Measurements from ENCODE around the gene SFXN5.
A peak's percentile ranks its signal among the peaks of the same experiment; 100 is the strongest.

Gene SFXN5

DNA sequence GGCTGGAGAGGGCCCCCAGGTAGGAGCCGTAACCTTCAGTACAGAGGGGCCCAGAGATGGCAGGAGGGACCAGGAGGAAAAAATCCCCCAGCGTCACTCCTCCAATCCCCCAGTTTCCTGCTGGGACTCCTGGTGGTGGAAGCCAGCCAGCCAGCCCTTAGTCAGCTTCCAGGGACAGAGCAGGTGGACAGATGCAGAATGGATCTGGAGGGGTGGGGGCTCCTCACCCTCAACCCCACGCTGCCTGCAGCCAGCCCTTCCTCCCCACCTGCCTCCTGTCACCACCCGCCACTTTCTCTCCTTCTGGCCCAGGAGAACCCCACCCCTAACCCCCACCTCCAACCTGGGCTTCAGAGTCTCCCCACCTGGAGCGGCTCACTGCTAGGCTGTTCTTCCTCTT, 133.1 kb downstream of the SFXN5 start:
- ChIA-PET CTCF (interaction anchor here (1.2 to 8.6 kb wide), 2 partner anchors 35 to 45 kb away, joined by 4 to 85 read pairs; no protein-coding TSS in a partner anchor), POLR2A (no interaction called here)
- no peak overlapping the region for H3K27ac ChIP-seq (ENCODE audit: extremely low read depth, low read depth, low read length)

DNA sequence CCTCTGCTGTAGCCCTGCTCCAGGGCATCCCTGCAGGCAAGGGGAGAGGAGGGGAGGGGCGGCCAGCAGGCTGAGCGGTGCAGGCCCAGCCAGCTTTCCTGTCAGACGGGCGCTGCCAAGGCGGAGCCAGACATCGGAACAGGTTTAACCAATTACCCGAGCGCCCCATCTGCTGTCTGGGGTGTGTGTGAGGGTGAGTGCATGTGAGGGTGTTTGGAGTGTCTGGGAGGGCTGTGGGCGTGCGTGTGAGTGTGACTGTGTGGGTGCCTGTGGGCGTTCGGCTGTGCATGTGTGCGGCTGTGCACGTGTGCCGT, 134.2 kb downstream of the SFXN5 start:
- TF ChIP-seq EGR2 (tag by site-specific recombination; IDR thresholded peaks at IDR 0.05; ENCODE audit: low read depth) (peak; percentile 89), ZNF248 (tag by site-specific recombination; IDR thresholded peaks at IDR 0.05) (no peak), ZNF501 (tag by site-specific recombination; IDR thresholded peaks at IDR 0.05) (no peak), ZFHX2 (tag by site-specific recombination; conservative IDR thresholded peaks at IDR 0.05) (peak; percentile 91), ZNF140 (tag by site-specific recombination; IDR thresholded peaks at IDR 0.05) (no peak)
- TF ChIP-seq, protein P1, sequence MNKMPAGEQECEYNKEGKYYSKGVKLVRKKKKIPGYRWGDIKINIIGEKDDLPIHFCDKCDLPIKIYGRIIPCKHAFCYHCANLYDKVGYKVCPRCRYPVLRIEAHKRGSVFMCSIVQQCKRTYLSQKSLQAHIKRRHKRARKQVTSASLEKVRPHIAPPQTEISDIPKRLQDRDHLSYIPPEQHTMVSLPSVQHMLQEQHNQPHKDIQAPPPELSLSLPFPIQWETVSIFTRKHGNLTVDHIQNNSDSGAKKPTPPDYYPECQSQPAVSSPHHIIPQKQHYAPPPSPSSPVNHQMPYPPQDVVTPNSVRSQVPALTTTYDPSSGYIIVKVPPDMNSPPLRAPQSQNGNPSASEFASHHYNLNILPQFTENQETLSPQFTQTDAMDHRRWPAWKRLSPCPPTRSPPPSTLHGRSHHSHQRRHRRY (tag by site-specific recombination; IDR thresholded peaks at IDR 0.05): no peak
- TF ChIP-seq, protein P2, sequence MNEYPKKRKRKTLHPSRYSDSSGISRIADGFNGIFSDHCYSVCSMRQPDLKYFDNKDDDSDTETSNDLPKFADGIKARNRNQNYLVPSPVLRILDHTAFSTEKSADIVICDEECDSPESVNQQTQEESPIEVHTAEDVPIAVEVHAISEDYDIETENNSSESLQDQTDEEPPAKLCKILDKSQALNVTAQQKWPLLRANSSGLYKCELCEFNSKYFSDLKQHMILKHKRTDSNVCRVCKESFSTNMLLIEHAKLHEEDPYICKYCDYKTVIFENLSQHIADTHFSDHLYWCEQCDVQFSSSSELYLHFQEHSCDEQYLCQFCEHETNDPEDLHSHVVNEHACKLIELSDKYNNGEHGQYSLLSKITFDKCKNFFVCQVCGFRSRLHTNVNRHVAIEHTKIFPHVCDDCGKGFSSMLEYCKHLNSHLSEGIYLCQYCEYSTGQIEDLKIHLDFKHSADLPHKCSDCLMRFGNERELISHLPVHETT (tag by site-specific recombination; IDR thresholded peaks at IDR 0.05): no peak
- TF ChIP-seq, protein P3, sequence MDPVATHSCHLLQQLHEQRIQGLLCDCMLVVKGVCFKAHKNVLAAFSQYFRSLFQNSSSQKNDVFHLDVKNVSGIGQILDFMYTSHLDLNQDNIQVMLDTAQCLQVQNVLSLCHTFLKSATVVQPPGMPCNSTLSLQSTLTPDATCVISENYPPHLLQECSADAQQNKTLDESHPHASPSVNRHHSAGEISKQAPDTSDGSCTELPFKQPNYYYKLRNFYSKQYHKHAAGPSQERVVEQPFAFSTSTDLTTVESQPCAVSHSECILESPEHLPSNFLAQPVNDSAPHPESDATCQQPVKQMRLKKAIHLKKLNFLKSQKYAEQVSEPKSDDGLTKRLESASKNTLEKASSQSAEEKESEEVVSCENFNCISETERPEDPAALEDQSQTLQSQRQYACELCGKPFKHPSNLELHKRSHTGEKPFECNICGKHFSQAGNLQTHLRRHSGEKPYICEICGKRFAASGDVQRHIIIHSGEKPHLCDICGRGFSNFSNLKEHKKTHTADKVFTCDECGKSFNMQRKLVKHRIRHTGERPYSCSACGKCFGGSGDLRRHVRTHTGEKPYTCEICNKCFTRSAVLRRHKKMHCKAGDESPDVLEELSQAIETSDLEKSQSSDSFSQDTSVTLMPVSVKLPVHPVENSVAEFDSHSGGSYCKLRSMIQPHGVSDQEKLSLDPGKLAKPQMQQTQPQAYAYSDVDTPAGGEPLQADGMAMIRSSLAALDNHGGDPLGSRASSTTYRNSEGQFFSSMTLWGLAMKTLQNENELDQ (tag by site-specific recombination; IDR thresholded peaks at IDR 0.05; ENCODE audit: low read depth): no peak
- ChIA-PET POLR2A (no interaction called here), CTCF (interaction anchor here (0.5 to 8.6 kb wide), 6 partner anchors 39 to 1393 kb away, joined by 3 to 85 read pairs (median 3); no protein-coding TSS in a partner anchor)
- Histone ChIP-seq H3K9me3 (ENCODE audit: control insufficient read depth, insufficient read depth, low read depth, low read length) (no peaks in the 10 kb centered on the region), H3K4me1 (ENCODE audit: control insufficient read depth, insufficient read depth, low read length) (peaks cover 5% of the 10 kb centered on the region; the same call in 1 of the 2 replicates), H3K27ac (ENCODE audit: extremely low read depth, low read depth, low read length) (no peak overlapping the region), H3K4me3 (ENCODE audit: low read depth, low read length) (no peak overlapping the region), H3K36me3 (ENCODE audit: control insufficient read depth in 2 of 2, insufficient read depth in 1 of 2, low read length in 2 of 2) (no peaks in the 10 kb centered on the region)

More for the DNA sequence above, 133.1 kb downstream of the SFXN5 start:
- Histone ChIP-seq H3K4me1 (ENCODE audit: control insufficient read depth, insufficient read depth, low read length) (peaks cover 5% of the 10 kb centered on the region; the same call in 1 of the 2 replicates), H3K36me3 (ENCODE audit: control insufficient read depth in 2 of 2, insufficient read depth in 1 of 2, low read length in 2 of 2) (no peaks in the 10 kb centered on the region), H3K4me3 (ENCODE audit: low read depth, low read length) (no peak overlapping the region), H3K9me3 (ENCODE audit: control insufficient read depth, insufficient read depth, low read depth, low read length) (no peaks in the 10 kb centered on the region)
- TF ChIP-seq ZFP37 (tag by site-specific recombination; IDR thresholded peaks at IDR 0.05) (no peak), ZNF426 (tag by site-specific recombination; IDR thresholded peaks at IDR 0.05) (no peak), MEIS1 (CRISPR knock-in tag; IDR thresholded peaks at IDR 0.05; ENCODE audit: borderline replicate concordance) (no peak), GLIS2 (tag by site-specific recombination; IDR thresholded peaks at IDR 0.05) (no peak), ZNF423 (tag by site-specific recombination; IDR thresholded peaks at IDR 0.05) (no peak)

DNA sequence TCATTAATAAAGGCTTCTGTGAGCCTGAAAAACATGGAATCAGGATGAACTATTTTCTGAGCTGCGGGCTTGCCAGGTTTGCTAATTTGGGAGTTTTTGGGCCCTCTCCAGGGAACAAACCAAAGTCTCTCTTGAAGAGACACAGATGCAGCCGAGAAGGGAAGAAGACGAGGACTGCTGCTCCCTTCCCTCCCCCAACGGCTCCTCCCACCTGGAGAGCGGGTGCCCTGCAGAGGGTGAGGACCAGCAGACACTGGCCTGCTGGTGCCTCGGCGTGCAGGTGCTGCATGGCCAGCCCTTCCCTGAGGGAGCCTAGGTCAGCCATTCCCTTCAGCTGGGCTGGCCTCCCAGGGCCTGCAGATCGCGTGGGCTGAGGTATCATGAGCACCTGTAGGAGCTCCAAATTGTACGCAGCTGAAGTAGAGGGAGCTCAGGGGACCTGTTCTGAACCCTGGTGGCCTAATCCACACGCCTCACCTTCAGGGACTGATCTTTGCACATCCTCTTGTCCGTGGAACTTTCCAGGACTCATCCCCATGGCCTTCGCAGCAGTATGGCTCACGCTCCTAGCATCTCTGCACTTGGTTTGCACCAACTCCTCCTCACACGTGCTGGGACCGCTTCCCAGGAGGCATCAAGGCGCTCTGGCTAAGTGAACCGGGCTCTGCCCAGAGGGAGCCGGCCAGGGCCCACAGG, 134.7 kb downstream of the SFXN5 start:
- CTCF ChIA-PET: interaction anchor here (0.6 to 8.6 kb wide), 5 partner anchors 8 to 227 kb away, joined by 3 to 85 read pairs (median 5); no protein-coding TSS in a partner anchor
- TF ChIP-seq ZNF560 (tag by site-specific recombination; IDR thresholded peaks at IDR 0.05; ENCODE audit: borderline replicate concordance) (no peak), FEZF1 (tag by site-specific recombination; IDR thresholded peaks at IDR 0.05) (no peak), SCRT2 (tag by site-specific recombination; IDR thresholded peaks at IDR 0.05) (0 out of 2 replicates have a peak, but pooled peaks have one; percentile 32)
- TF ChIP-seq, protein P4, sequence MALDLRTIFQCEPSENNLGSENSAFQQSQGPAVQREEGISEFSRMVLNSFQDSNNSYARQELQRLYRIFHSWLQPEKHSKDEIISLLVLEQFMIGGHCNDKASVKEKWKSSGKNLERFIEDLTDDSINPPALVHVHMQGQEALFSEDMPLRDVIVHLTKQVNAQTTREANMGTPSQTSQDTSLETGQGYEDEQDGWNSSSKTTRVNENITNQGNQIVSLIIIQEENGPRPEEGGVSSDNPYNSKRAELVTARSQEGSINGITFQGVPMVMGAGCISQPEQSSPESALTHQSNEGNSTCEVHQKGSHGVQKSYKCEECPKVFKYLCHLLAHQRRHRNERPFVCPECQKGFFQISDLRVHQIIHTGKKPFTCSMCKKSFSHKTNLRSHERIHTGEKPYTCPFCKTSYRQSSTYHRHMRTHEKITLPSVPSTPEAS (tag by site-specific recombination; IDR thresholded peaks at IDR 0.05): no peak

More for the DNA sequence above, 134.7 kb downstream of the SFXN5 start:
- Histone ChIP-seq H3K27ac (ENCODE audit: extremely low read depth, low read depth, low read length) (no peak overlapping the region), H3K9me3 (ENCODE audit: control insufficient read depth, insufficient read depth, low read depth, low read length) (no peaks in the 10 kb centered on the region), H3K36me3 (ENCODE audit: control insufficient read depth in 2 of 2, insufficient read depth in 1 of 2, low read length in 2 of 2) (no peaks in the 10 kb centered on the region), H3K4me3 (ENCODE audit: low read depth, low read length) (no peak overlapping the region), H3K4me1 (ENCODE audit: control insufficient read depth, insufficient read depth, low read length) (peaks cover 5% of the 10 kb centered on the region; the same call in 1 of the 2 replicates)
- POLR2A ChIA-PET: interaction anchor here (0.7 kb wide), 1 partner anchor 19 kb away, joined by 3 read pairs; no protein-coding TSS in a partner anchor

All from HEK293 (cell line).